ENCODE data around the gene COL27A1. TPM values are rescaled to one million over a fixed set of nuclear protein-coding genes. Genes with fewer than 3 reads are reported as not detected.

Gene COL27A1
- total RNA-seq, 4 donors from 2014 or later = 2.1 to 9.0 (median 3.8) TPM

GRCh38 chr9:114335745-114336144 is 180.4 kb downstream of the COL27A1 start:
- in situ Hi-C loops (cut with MboI; ENCODE audit: low pct_ligation_motif_present in 1 of 4, low pct_unique_long_range_greater_than_20kb in 1 of 4, low sequenced_read_pairs in 3 of 4) = no loop called here
- no peaks in the 10 kb centered on the region for H3K4me1 ChIP-seq
- H3K27ac ChIP-seq = no peak overlapping the region
- H3K4me3 ChIP-seq = no peak overlapping the region
- H3K9me3 ChIP-seq = no peaks in the 10 kb centered on the region
- WGBS, 2 donors (ENCODE audit: low coverage in 1 of 2) = 40 to 79% methylated on average over 1 to 2 of the region's 2 CpGs
- intact Hi-C loops (cut with DNase I; ENCODE audit: low total_unique reads) = no loop called here
- peaks cover 0 to 41% (median 9%) of the 10 kb centered on the region in 4 donors for H3K36me3 ChIP-seq
- no peak for TF ChIP-seq POLR2A (IDR thresholded peaks at IDR 0.05)
- TF ChIP-seq CTCF (IDR thresholded peaks at IDR 0.05) = no peak
- no peak for TF ChIP-seq EP300 (IDR thresholded peaks at IDR 0.05; ENCODE audit: low read depth)
- no peak for TF ChIP-seq POLR2AphosphoS5 (IDR thresholded peaks at IDR 0.05)
- H3K27me3 ChIP-seq = no peaks in the 10 kb centered on the region
- DNase-seq = no peak

GRCh38 chr9:114336157-114336556 is 180.8 kb downstream of the COL27A1 start:
- TF ChIP-seq POLR2A (IDR thresholded peaks at IDR 0.05) (no peak), EP300 (IDR thresholded peaks at IDR 0.05; ENCODE audit: low read depth) (no peak), POLR2AphosphoS5 (IDR thresholded peaks at IDR 0.05) (no peak), CTCF (IDR thresholded peaks at IDR 0.05) (no peak)
- H3K4me3 ChIP-seq = no peak overlapping the region
- DNase-seq = no peak
- no peaks in the 10 kb centered on the region for H3K9me3 ChIP-seq
- 84 to 97% methylated on average over 3 to 10 of the region's 10 CpGs for WGBS, 2 donors (ENCODE audit: low coverage in 1 of 2)
- in situ Hi-C loops (cut with MboI; ENCODE audit: low pct_ligation_motif_present in 1 of 4, low pct_unique_long_range_greater_than_20kb in 1 of 4, low sequenced_read_pairs in 3 of 4) (no loop called here), intact Hi-C loops (cut with DNase I; ENCODE audit: low total_unique reads) (no loop called here)
- H3K27ac ChIP-seq = no peak overlapping the region
- H3K27me3 ChIP-seq = no peaks in the 10 kb centered on the region
- H3K4me1 ChIP-seq = no peaks in the 10 kb centered on the region
- peaks cover 0 to 45% (median 9%) of the 10 kb centered on the region in 4 donors for H3K36me3 ChIP-seq

- no peaks in the 10 kb centered on the region for H3K27me3 ChIP-seq
- no peaks in the 10 kb centered on the region for H3K4me1 ChIP-seq
- H3K4me3 ChIP-seq = no peak overlapping the region
- DNase-seq = no peak
- TF ChIP-seq POLR2AphosphoS5 (IDR thresholded peaks at IDR 0.05) (no peak), EP300 (IDR thresholded peaks at IDR 0.05; ENCODE audit: low read depth) (no peak), CTCF (IDR thresholded peaks at IDR 0.05) (no peak)
- H3K36me3 ChIP-seq = peaks cover 0 to 49% (median 10%) of the 10 kb centered on the region in 4 donors
- whole genome bisulfite sequencing, 2 donors (ENCODE audit: low coverage in 1 of 2) = 95% methylated on average over 21 of the region's 23 CpGs; no CpG with 5 or more reads in 1 of the 2 donors
- intact Hi-C loops (cut with DNase I; ENCODE audit: low total_unique reads) = no loop called here
- H3K27ac ChIP-seq = no peak overlapping the region
- H3K9me3 ChIP-seq = no peaks in the 10 kb centered on the region
- in situ Hi-C loops (cut with MboI; ENCODE audit: low pct_ligation_motif_present in 1 of 4, low pct_unique_long_range_greater_than_20kb in 1 of 4, low sequenced_read_pairs in 3 of 4) = no loop called here
Observed at GRCh38 chr9:114336699-114337395, 181.5 kb downstream of the COL27A1 start.

GRCh38 chr9:114338187-114338586 is 182.8 kb downstream of the COL27A1 start:
- 86 to 95% methylated on average over 1 to 2 of the region's 2 CpGs for WGBS, 2 donors (ENCODE audit: low coverage in 1 of 2)

More at GRCh38 chr9:114338187-114338586, 182.8 kb downstream of the COL27A1 start:
- H3K4me3 ChIP-seq = no peak overlapping the region
- TF ChIP-seq POLR2AphosphoS5 (IDR thresholded peaks at IDR 0.05) = no peak
- no peak for TF ChIP-seq POLR2A (IDR thresholded peaks at IDR 0.05)
- no peak for TF ChIP-seq CTCF (IDR thresholded peaks at IDR 0.05)
- no peak for TF ChIP-seq EP300 (IDR thresholded peaks at IDR 0.05; ENCODE audit: low read depth)
- peaks cover 0 to 56% (median 15%) of the 10 kb centered on the region in 4 donors for H3K36me3 ChIP-seq
- no peaks in the 10 kb centered on the region for H3K27me3 ChIP-seq
- DNase-seq = no peak
- no peaks in the 10 kb centered on the region for H3K4me1 ChIP-seq
- in situ Hi-C loops (cut with MboI; ENCODE audit: low pct_ligation_motif_present in 1 of 4, low pct_unique_long_range_greater_than_20kb in 1 of 4, low sequenced_read_pairs in 3 of 4) (no loop called here), intact Hi-C loops (cut with DNase I; ENCODE audit: low total_unique reads) (no loop called here)
- H3K27ac ChIP-seq = no peak overlapping the region
- no peaks in the 10 kb centered on the region for H3K9me3 ChIP-seq

All from transverse colon (tissue), 4 donors.